Measurements from ENCODE around the gene FAM89A.
"Not testable (repeated sequence)": the region's sequence is repeated elsewhere in the genome, so short reads cannot be mapped to it uniquely, and the experiment has no call there.

GRCh38 chr1:231050932-231051331 is 10.9 kb upstream of the FAM89A start:
- TF ChIP-seq POLR2A (IDR thresholded peaks at IDR 0.05; ENCODE audit: low read depth, low read length); TAF1 (IDR thresholded peaks at IDR 0.05; ENCODE audit: borderline replicate concordance, low read depth, low read length): not testable (repeated sequence)

Data from GM12892 (cell line).